Measurements from ENCODE around the gene ASTN2.
"Not testable (repeated sequence)": the region's sequence is repeated elsewhere in the genome, so short reads cannot be mapped to it uniquely, and the experiment has no call there.

ASTN2 gene

DNA sequence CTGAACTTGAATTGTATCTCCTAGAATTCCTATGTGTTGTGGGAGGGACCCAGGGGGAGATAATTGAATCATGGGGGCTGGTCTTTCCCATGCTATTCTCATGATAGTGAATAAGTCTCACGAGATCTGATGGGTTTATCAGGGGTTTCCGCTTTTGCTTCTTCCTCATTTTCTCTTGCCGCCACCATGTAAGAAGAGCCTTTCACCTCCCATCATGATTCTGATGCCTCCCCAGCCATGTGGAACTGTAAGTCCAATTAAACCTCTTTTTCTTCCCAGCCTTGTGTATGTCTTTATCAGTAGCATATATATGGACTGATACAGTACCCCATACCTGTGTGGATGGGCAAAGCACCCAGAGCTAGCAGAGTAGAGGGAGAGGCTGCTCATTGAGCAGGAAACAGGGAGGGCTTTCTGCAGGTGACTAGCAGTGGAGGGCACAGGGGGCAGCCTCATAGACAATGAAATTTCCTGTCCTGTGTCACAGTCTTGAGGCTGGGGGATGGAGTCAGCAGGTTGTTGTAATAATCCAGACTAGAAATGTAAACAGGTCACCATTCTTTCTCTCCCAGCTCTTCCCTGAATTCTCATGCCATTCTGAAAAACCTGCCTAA, 496.9 kb downstream of the ASTN2 start:
- FAIRE-seq; DNase-seq (ENCODE audit: extremely low spot score, insufficient read length, low read depth): not testable (repeated sequence)

- no peak for FAIRE-seq
- no peak for DNase-seq (ENCODE audit: extremely low spot score, insufficient read length, low read depth)
These were observed 501.3 kb downstream of the ASTN2 start for GRCh38 chr9:116913536-116913935.

- no peak for FAIRE-seq
- no peak for DNase-seq (ENCODE audit: extremely low spot score, insufficient read length, low read depth)
These were observed 504.7 kb downstream of the ASTN2 start for GRCh38 chr9:116910201-116910600.

DNA sequence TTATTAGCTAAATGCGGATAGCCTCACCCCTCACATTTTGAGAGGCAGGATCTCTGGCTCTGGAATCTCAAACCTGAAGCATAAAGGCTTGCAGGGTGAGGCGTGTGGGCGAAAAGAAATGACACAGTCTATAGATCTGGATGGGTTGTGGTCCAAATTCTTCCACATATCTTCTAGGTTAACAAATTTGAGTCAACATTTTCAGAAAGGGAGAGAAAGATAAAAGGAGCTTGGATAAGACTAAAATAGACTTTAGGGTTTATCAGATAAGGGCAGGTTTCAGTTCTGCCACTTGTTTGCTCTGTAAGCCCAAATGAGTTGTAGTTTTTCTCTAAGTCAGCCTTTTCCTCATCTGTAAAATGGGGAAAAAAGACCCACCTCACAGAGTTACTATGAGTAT, 506.9 kb downstream of the ASTN2 start:
- no peak for DNase-seq (ENCODE audit: extremely low spot score, insufficient read length, low read depth)
- no peak for FAIRE-seq

DNA sequence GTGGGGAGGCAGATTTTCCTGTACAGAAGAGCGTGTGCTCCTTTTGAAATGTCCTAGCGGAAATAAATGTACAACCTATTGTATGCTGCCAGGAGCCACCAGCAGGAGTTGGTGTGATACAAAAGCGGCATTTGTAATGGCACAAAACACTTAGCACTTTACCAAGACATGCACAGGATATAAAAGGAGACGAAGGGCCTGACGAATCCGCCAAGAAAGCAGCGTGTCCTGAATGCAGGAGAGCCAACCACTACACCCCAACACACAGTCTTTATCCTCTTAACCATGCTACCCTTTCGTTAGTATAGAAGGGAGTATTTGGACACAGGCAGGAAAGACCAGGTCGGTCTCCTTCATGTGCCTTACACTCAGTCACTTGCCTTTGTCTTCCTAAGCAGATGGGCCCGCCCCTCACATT, 509.7 kb downstream of the ASTN2 start:
- DNase-seq (ENCODE audit: extremely low spot score, insufficient read length, low read depth): no peak
- FAIRE-seq: no peak

DNA sequence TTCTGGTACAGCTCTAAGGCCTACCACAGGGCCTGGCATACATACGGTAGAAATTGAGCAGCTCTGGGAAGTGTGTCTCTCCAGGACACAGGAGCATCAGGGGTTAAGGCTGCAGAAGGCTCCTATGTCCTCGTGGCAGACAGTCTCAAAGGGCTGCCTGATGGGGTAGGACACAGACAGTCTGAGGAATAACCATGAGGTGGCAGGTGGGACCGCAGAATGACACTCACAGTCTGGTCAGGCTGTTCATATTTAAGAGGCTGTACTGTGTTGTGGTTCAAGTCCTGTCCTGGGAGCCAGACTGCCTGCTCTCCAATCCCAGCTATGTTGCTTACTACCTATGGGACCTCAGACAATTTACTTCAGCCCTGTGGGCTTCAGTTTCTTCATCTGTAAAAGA, 510.7 kb downstream of the ASTN2 start:
- DNase-seq (ENCODE audit: extremely low spot score, insufficient read length, low read depth) (no peak), FAIRE-seq (no peak)

GRCh38 chr9:116901260-116901659, 513.6 kb downstream of the ASTN2 start:
- DNase-seq (ENCODE audit: extremely low spot score, insufficient read length, low read depth) (no peak), FAIRE-seq (no peak)

DNA sequence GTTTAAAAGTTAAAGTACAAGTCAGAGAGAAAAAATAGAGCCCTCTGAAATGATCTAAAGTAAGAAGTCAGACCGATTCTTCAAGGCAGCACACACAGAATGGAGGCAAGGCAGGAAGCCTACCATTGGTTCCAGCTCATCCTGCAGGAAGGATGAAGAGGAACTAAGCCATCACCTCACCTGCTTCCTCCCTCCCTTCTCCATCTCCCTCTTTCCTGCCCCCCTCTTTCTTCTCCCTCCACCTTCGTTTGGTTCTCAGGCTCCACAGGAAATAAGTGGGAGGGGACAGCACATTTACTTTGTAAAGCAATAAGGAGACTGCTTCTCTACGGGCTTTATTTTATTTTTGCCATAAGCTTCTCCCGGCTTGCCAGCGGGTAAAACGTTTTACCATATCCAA, 514.3 kb downstream of the ASTN2 start:
- no peak for FAIRE-seq
- DNase-seq (ENCODE audit: extremely low spot score, insufficient read length, low read depth): no peak

DNA sequence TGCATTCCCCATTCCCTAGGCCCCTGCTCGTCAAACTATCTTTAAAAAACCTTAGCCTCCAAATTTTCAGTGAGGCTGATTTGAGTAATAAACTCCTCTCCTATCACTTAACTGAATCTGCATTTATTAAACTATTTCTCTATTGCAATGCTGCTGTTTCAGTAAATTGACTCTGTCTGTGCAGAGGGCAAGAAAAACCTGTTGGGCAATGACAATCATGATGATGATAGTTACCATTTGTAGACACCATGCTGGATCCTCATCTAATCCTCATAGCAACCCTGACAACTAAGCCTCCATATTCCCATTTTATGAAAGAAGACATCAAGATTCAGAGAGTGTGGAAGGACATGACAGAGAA, 514.9 kb downstream of the ASTN2 start:
- DNase-seq (ENCODE audit: extremely low spot score, insufficient read length, low read depth): no peak
- FAIRE-seq: no peak

GRCh38 chr9:116899337-116900006, 515.4 kb downstream of the ASTN2 start:
- FAIRE-seq (no peak), DNase-seq (ENCODE audit: extremely low spot score, insufficient read length, low read depth) (no peak)

- not testable (repeated sequence) for FAIRE-seq; DNase-seq (ENCODE audit: extremely low spot score, insufficient read length, low read depth)
These were observed 516.7 kb downstream of the ASTN2 start for GRCh38 chr9:116898131-116898530.

GRCh38 chr9:116897201-116897600, 517.7 kb downstream of the ASTN2 start:
- DNase-seq (ENCODE audit: extremely low spot score, insufficient read length, low read depth) (no peak), FAIRE-seq (no peak)

GRCh38 chr9:116895961-116896360, 518.9 kb downstream of the ASTN2 start:
- FAIRE-seq: no peak

DNA sequence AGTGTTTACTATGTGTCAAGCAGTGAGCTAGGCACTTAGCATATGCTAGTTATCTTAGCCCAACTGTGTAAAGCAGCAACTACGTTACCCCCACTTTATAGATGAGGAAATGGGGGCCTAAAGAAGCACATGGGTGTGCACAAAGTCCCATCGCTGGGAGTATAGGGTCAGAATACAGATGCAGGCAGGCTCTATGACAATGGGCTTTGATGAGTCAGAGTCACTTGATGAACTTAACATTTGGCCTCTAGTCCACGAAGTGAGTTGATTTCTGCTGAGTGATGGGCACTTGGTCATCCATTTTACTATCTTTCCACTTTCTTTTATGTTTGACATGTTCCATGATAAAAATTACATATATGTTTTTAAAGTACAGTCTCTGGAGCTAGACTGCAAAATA, 523.4 kb downstream of the ASTN2 start:
- FAIRE-seq (no peak), DNase-seq (ENCODE audit: extremely low spot score, insufficient read length, low read depth) (no peak)

More at GRCh38 chr9:116895961-116896360, 518.9 kb downstream of the ASTN2 start:
- DNase-seq (ENCODE audit: extremely low spot score, insufficient read length, low read depth): no peak

GRCh38 chr9:116888476-116888875, 526.4 kb downstream of the ASTN2 start:
- FAIRE-seq; DNase-seq (ENCODE audit: extremely low spot score, insufficient read length, low read depth): not testable (repeated sequence)

DNA sequence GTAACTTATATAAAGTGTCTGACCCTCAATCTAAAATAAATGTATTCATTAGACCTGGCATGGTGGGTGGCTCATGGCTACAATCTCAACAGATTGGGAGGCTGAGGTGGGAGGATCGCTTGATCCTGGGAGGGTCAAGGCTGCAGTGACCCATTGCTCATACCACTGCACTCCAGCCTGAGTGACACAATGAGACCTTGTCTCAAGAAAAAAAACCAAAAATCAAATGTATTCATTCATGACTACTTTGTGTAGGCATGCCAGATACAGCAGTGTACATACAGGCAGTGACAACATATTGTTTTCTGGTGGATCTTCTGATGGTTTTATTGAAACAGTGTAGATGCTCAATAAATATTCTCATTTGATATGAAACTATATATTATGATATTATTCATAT, 526.8 kb downstream of the ASTN2 start:
- FAIRE-seq (no peak), DNase-seq (ENCODE audit: extremely low spot score, insufficient read length, low read depth) (no peak)

DNA sequence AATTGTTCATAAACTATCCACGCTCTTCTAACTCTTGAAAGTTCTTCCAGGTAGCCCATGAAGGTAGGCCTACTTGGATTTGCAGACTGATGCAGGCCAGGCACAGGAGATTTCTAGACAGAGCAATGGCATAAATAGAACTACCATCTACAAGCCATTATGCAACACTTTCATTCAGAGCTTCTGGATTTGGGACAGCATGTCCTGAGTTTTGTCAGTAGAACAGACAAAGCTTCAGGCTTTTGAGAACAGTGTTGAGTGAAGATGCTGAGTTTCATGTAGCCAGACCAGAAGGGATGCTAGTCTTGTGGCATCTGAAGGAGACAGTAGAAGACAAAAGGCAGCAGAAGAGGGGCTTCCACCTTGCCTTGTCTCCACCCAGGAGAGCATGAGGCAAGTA, 531.2 kb downstream of the ASTN2 start:
- no peak for FAIRE-seq
- no peak for DNase-seq (ENCODE audit: extremely low spot score, insufficient read length, low read depth)

GRCh38 chr9:116877072-116877471, 537.8 kb downstream of the ASTN2 start:
- no peak for DNase-seq (ENCODE audit: extremely low spot score, insufficient read length, low read depth)
- no peak for FAIRE-seq

DNA sequence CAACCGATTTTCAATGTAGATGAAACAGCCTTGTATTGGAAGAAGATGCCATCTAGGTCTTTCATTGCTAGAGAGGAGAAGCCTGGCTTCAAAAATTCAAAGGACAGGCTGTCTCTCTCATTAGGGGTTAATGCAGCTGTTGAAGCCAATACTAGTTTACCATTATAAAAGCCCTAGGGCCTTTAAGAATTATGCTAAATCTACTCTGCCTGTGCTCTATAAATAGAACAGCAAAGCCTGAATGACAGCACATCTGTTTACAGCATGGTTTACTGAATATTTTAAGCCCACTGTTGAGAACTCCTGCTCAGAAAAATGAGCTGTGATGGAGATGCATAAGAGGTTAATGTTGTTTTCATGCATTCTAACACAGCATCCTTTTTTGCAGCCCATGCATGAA, 539.3 kb downstream of the ASTN2 start:
- DNase-seq (ENCODE audit: extremely low spot score, insufficient read length, low read depth): no peak
- FAIRE-seq: no peak

DNA sequence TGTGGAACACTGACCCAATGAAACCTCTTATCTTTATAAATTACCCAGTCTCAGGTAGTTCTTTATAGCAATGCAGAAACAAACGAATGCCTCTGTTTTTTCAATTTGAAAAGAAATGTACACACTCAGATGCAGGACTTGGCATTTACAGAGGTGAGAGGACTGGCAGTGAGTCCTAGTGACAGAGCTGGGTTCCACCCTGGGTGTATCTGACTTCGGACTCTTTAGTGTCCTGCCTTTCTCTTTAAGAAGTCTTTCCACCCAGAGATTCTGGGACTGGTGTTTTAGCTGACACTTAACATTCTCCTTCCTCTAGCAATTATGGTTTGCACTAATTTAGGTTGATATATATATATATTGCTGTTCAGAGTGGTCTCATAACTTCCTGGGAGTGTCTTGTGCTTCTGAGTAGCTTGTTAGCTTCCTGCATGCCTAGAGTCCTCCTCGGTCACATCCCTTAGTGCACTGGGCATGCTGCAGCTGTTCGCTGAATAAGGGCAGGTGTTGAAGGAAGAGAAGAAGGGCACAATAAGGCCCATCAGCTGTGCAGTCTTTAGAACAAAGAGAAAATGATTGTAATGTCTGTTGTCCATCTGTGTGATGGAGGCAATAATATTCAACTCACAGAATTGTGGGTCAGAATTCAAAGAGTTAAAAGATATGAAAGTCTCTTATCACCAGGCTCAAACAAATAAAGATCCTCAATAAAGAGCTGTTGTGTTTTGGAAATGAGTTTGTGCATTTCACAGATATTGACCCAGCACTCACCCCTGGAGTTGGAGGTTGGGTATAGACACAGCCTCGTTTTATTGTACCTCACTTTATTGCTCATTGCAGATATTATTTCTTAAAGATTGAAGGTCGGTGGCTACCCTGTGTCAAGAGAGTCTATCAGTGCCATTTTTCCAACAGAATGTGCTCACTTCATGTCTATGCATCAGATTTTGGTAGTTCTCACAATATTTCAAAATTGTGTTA, 540.6 kb downstream of the ASTN2 start:
- FAIRE-seq: no peak
- no peak for DNase-seq (ENCODE audit: extremely low spot score, insufficient read length, low read depth)

GRCh38 chr9:116873491-116873890, 541.4 kb downstream of the ASTN2 start:
- FAIRE-seq (no peak), DNase-seq (ENCODE audit: extremely low spot score, insufficient read length, low read depth) (no peak)

All from GM18507 (cell line).